Activated CD4-positive, alpha-beta memory T cell treated with anti-CD3 and anti-CD28 coated beads for 36 hours (primary cell): ENCODE results near the gene GPR158. TPM values are rescaled to one million over a fixed set of nuclear protein-coding genes. Genes with fewer than 3 reads are reported as not detected.

Experiments used
- CTCF ChIA-PET: fragments of 350-600 bp; sonication (Branson Sonifier 250); formaldehyde crosslinking; loops from one replicate; lab custom pipeline; 2021; ENCODE audit warnings: antibody characterized with exemption, inconsistent platforms; lab: Charles Lee
- POLR2A ChIA-PET: fragments of 350-600 bp; sonication (Branson Sonifier 250); formaldehyde crosslinking; loops from one replicate; lab custom pipeline; 2021; ENCODE audit warnings: antibody characterized with exemption; lab: Charles Lee
- DNase-seq: peaks from one replicate; pipeline ENCODE4 v3.0.0-alpha.2; 2020
- H3K27ac Mint-ChIP-seq: one replicate; pipeline ENCODE4 v1.8.0; 2021; ENCODE audit warnings: mixed read lengths
- H3K27me3 Mint-ChIP-seq: one replicate; pipeline ENCODE4 v1.8.0; 2021; ENCODE audit warnings: mixed read lengths
- H3K36me3 Mint-ChIP-seq: one replicate; pipeline ENCODE4 v1.8.0; 2021; ENCODE audit warnings: mixed read lengths
- H3K4me1 Mint-ChIP-seq: one replicate; pipeline ENCODE4 v1.8.0; 2021; ENCODE audit warnings: low read depth, mixed read lengths
- H3K4me3 Mint-ChIP-seq: one replicate; pipeline ENCODE4 v1.8.0; 2021; ENCODE audit warnings: mild to moderate bottlenecking, mixed read lengths
- H3K9me3 Mint-ChIP-seq: one replicate; pipeline ENCODE4 v1.8.0; 2021; ENCODE audit warnings: mixed read lengths
- intact Hi-C: fragments of 100-400 bp; cut with micrococcal nuclease; formaldehyde crosslinking; loops from one replicate; pipeline ENCODE4 v1.15.1; 2023
- total RNA-seq, 2 experiments: library from RNA; stranded (reverse); gene quantifications; one replicate each; pipeline ENCODE4 v1.2.3, GENCODE V29; 2021

GPR158 gene
- total RNA-seq, 2 experiments from 2014 or later = not detected

DNA sequence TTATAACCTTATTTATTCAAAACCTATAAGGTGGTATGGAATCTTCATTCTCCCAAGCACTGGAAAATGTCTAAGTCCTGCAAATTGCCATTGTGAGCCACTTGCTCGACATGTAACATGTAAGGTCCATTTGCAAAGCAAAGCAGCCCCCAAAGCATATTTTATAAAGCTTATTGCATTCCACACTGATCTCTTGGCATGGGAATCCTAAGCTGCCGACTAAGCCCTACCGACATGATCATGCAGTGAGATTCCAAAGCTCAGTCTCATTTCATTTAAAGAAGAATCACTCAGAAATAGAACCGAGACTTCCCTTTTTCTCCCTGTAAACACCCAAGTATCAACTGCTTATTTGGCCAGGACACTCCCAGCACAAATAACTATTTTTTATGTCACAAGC lies 425.9 kb downstream of the GPR158 start:
- no peaks in the 10 kb centered on the region for H3K4me1 Mint-ChIP-seq
- no peak for DNase-seq
- H3K36me3 Mint-ChIP-seq = no peaks in the 10 kb centered on the region
- no peaks in the 10 kb centered on the region for H3K27me3 Mint-ChIP-seq
- POLR2A ChIA-PET = no interaction called here
- no peak overlapping the region for H3K27ac Mint-ChIP-seq
- CTCF ChIA-PET = interaction anchor here (0.7 kb wide), 1 partner anchor 300 kb away, joined by 3 read pairs; no protein-coding TSS in a partner anchor
- intact Hi-C loops = no loop called here
- no peaks in the 10 kb centered on the region for H3K9me3 Mint-ChIP-seq
- no peak overlapping the region for H3K4me3 Mint-ChIP-seq

DNA sequence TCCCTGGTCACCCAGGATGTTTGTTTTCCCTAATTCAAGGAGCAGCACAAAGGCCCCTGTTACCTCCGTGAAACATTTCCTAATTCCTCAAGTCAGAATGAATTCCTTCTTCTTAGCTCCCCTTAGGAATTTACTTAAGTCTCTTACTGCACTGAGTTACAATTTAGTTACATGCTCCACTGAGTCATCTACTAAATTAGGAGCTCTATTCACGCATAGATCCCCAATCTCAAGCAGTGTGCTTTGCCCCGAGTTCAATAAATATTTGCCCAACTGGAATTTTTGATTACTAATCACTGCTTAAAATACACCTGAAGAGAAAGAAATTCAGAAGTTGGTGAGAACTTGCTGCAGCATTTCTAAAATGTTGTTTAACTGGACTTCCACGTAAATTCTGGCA lies 429.8 kb downstream of the GPR158 start:
- no peak for DNase-seq
- Mint-ChIP-seq H3K27me3 (no peaks in the 10 kb centered on the region), H3K9me3 (no peaks in the 10 kb centered on the region), H3K4me1 (no peaks in the 10 kb centered on the region), H3K4me3 (no peak overlapping the region), H3K27ac (no peak overlapping the region), H3K36me3 (no peaks in the 10 kb centered on the region)
- CTCF ChIA-PET = no interaction called here
- POLR2A ChIA-PET = no interaction called here
- intact Hi-C loops = no loop called here

- intact Hi-C loops = no loop called here
- POLR2A ChIA-PET = no interaction called here
- Mint-ChIP-seq H3K9me3 (peaks cover 5% of the 10 kb centered on the region), H3K27me3 (no peaks in the 10 kb centered on the region), H3K27ac (no peak overlapping the region), H3K36me3 (no peaks in the 10 kb centered on the region), H3K4me3 (no peak overlapping the region), H3K4me1 (no peaks in the 10 kb centered on the region)
- CTCF ChIA-PET = no interaction called here
- no peak for DNase-seq
Observed at GRCh38 chr10:25614652-25615051, 439.9 kb downstream of the GPR158 start.

DNA sequence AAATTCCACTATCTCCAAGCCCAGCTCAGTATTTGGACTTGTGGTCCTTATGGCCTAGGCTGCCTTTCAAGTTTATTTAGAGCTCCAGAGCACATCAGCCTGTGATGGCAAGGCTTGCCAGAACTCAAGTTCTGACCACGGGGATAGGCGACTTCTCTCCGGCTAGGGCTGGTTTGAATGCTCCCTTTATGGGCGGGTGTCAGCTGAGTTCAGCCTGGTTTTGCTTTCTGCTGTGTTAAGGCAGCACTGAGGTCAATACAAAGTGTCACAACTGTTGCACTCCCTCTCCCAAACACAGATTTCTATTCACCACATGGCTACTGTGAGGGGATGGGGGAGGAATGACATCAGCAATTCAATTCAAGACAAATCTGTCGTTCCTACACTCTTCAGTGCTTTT lies 441.1 kb downstream of the GPR158 start:
- H3K4me1 Mint-ChIP-seq = no peaks in the 10 kb centered on the region
- no peaks in the 10 kb centered on the region for H3K27me3 Mint-ChIP-seq
- H3K4me3 Mint-ChIP-seq = no peak overlapping the region
- POLR2A ChIA-PET = no interaction called here
- DNase-seq = no peak
- H3K27ac Mint-ChIP-seq = no peak overlapping the region
- intact Hi-C loops = no loop called here
- H3K36me3 Mint-ChIP-seq = no peaks in the 10 kb centered on the region
- CTCF ChIA-PET = no interaction called here
- H3K9me3 Mint-ChIP-seq = peaks cover 5% of the 10 kb centered on the region

- CTCF ChIA-PET = no interaction called here
- DNase-seq = no peak
- no peaks in the 10 kb centered on the region for H3K4me1 Mint-ChIP-seq
- no peaks in the 10 kb centered on the region for H3K27me3 Mint-ChIP-seq
- POLR2A ChIA-PET = no interaction called here
- no peak overlapping the region for H3K27ac Mint-ChIP-seq
- H3K36me3 Mint-ChIP-seq = no peaks in the 10 kb centered on the region
- H3K9me3 Mint-ChIP-seq = peaks cover 5% of the 10 kb centered on the region
- H3K4me3 Mint-ChIP-seq = no peak overlapping the region
- intact Hi-C loops = no loop called here
Observed at GRCh38 chr10:25616903-25617592, 442.2 kb downstream of the GPR158 start.

GRCh38 chr10:25627606-25628005 lies 452.8 kb downstream of the GPR158 start:
- Mint-ChIP-seq H3K27ac (no peak overlapping the region), H3K27me3 (no peaks in the 10 kb centered on the region), H3K4me3 (no peak overlapping the region), H3K4me1 (no peaks in the 10 kb centered on the region), H3K36me3 (no peaks in the 10 kb centered on the region), H3K9me3 (peaks cover 3% of the 10 kb centered on the region)
- ChIA-PET CTCF (no interaction called here), POLR2A (no interaction called here)
- DNase-seq = no peak
- intact Hi-C loops = no loop called here

GRCh38 chr10:25629333-25629732 lies 454.5 kb downstream of the GPR158 start:
- H3K9me3 Mint-ChIP-seq = peaks cover 3% of the 10 kb centered on the region
- H3K4me1 Mint-ChIP-seq = no peaks in the 10 kb centered on the region
- no peaks in the 10 kb centered on the region for H3K36me3 Mint-ChIP-seq
- POLR2A ChIA-PET = no interaction called here
- H3K27me3 Mint-ChIP-seq = no peaks in the 10 kb centered on the region
- CTCF ChIA-PET = no interaction called here
- DNase-seq = no peak
- H3K4me3 Mint-ChIP-seq = no peak overlapping the region
- H3K27ac Mint-ChIP-seq = no peak overlapping the region
- intact Hi-C loops = no loop called here

DNA sequence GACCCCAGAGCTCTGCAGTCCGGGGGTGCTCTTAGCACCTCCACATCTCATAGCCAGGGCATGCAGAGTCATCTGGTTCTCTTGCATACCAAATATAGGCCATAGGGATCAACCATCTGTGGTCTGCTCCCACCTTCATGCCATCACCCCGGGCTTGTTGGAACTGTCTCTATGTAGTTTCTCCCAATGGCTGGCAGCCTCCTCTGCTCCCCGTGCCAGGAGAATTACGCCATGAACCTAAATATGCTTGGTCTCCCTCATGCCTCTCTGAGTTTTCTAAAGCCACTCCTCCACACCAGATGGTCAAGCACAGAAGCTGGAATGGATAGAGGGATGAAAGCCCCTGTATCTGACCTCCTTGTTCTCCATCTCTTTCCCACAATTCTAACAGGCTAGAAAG lies 456.7 kb downstream of the GPR158 start:
- intact Hi-C loops = no loop called here
- no peak for DNase-seq
- no peaks in the 10 kb centered on the region for H3K36me3 Mint-ChIP-seq
- H3K4me3 Mint-ChIP-seq = no peak overlapping the region
- POLR2A ChIA-PET = no interaction called here
- H3K27ac Mint-ChIP-seq = no peak overlapping the region
- CTCF ChIA-PET = no interaction called here
- peaks cover 3% of the 10 kb centered on the region for H3K9me3 Mint-ChIP-seq
- H3K27me3 Mint-ChIP-seq = no peaks in the 10 kb centered on the region
- no peaks in the 10 kb centered on the region for H3K4me1 Mint-ChIP-seq

DNA sequence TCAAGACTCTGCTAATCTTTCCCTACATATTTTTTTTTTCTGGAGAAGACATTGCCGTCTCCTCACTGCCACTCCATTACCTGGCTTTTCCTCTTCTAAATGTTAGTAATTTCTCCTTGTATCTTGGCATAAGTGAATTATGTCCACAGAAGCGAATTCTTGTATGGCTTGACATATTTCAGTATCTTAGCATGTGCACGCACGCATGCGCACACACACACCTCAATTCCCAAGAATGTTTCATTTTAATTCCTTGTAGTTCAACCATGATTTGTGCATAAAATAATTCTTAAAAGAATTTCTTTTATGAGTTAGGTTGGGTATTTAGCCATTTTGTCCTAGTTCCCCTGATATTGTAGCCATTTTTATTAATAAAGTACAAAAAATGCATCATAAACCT lies 458.0 kb downstream of the GPR158 start:
- POLR2A ChIA-PET = no interaction called here
- CTCF ChIA-PET = no interaction called here
- no peak overlapping the region for H3K4me3 Mint-ChIP-seq
- H3K36me3 Mint-ChIP-seq = no peaks in the 10 kb centered on the region
- H3K27me3 Mint-ChIP-seq = no peaks in the 10 kb centered on the region
- H3K4me1 Mint-ChIP-seq = no peaks in the 10 kb centered on the region
- intact Hi-C loops = no loop called here
- H3K9me3 Mint-ChIP-seq = peaks cover 9% of the 10 kb centered on the region
- DNase-seq = no peak
- no peak overlapping the region for H3K27ac Mint-ChIP-seq

- Mint-ChIP-seq H3K27ac (no peak overlapping the region), H3K4me1 (no peaks in the 10 kb centered on the region), H3K27me3 (no peaks in the 10 kb centered on the region), H3K9me3 (peaks cover 8% of the 10 kb centered on the region), H3K36me3 (no peaks in the 10 kb centered on the region), H3K4me3 (no peak overlapping the region)
- no peak for DNase-seq
- ChIA-PET POLR2A (no interaction called here), CTCF (no interaction called here)
- intact Hi-C loops = no loop called here
Observed at GRCh38 chr10:25633542-25633941, 458.7 kb downstream of the GPR158 start.

DNA sequence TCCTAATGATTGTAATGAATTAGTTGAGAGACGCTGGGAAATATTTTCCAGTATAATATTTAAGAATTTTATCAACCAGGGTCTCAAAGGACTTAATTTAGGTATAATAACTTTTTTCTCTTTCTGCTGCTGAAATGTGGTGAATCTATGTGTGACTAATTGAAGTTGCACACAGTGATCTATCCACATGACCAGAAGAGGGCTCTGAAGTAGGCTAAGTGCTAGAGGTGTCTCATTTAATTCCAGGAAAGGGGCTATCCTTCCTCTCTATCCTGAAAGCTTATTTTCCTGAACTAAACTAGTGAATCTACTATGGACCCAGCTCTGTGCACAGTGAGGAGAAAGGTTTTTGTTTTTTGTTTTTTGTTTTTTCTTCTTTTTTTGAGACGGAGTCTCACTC lies 464.8 kb downstream of the GPR158 start:
- intact Hi-C loops = no loop called here
- CTCF ChIA-PET = no interaction called here
- no peak overlapping the region for H3K4me3 Mint-ChIP-seq
- no peaks in the 10 kb centered on the region for H3K27me3 Mint-ChIP-seq
- POLR2A ChIA-PET = no interaction called here
- no peaks in the 10 kb centered on the region for H3K4me1 Mint-ChIP-seq
- H3K36me3 Mint-ChIP-seq = no peaks in the 10 kb centered on the region
- no peak overlapping the region for H3K27ac Mint-ChIP-seq
- H3K9me3 Mint-ChIP-seq = peaks cover 6% of the 10 kb centered on the region
- DNase-seq = no peak

- Mint-ChIP-seq H3K4me3 (no peak overlapping the region), H3K27me3 (no peaks in the 10 kb centered on the region), H3K9me3 (peaks cover 6% of the 10 kb centered on the region), H3K36me3 (no peaks in the 10 kb centered on the region), H3K4me1 (no peaks in the 10 kb centered on the region), H3K27ac (no peak overlapping the region)
- ChIA-PET CTCF (no interaction called here), POLR2A (no interaction called here)
- no peak for DNase-seq
- intact Hi-C loops = no loop called here
Observed at GRCh38 chr10:25641595-25641994, 466.8 kb downstream of the GPR158 start.

GRCh38 chr10:25642721-25643120 lies 467.9 kb downstream of the GPR158 start:
- Mint-ChIP-seq H3K4me3 (no peak overlapping the region), H3K36me3 (no peaks in the 10 kb centered on the region), H3K9me3 (no peaks in the 10 kb centered on the region), H3K27ac (no peak overlapping the region), H3K4me1 (no peaks in the 10 kb centered on the region), H3K27me3 (no peaks in the 10 kb centered on the region)
- intact Hi-C loops = no loop called here
- DNase-seq = no peak
- ChIA-PET POLR2A (no interaction called here), CTCF (no interaction called here)
